H1 (cell line): ENCODE data around the gene FBXO46.

Source experiments
- BRCA1 ChIP-seq: IDR thresholded peaks from 2 replicates; pipeline ENCODE4 v1.6.1; 2012; ENCODE audit warnings: low read depth, low read length, improper control_type of control experiment
- EGR1 ChIP-seq: IDR thresholded peaks from 2 replicates; pipeline ENCODE4 v1.6.1; 2011; ENCODE audit warnings: low read depth, low read length, borderline replicate concordance
- EP300 ChIP-seq, 2 experiments: IDR thresholded peaks; 1 replicate in 1 of 2; 2 replicates in 1 of 2; pipeline ENCODE4 v1.6.1; 2011 to 2012; ENCODE audit warnings: low read depth in 2 of 2, low read length in 2 of 2, mild to moderate bottlenecking in 2 of 2, borderline replicate concordance in 1 of 2, inconsistent platforms in 1 of 2, moderate library complexity in 1 of 2
- EZH2 ChIP-seq: fragments of 200-600 bp; sonication (generic); IDR thresholded peaks from 2 replicates; pipeline ENCODE4 v1.7.1; 2012; ENCODE audit warnings: low read depth, mild to moderate bottlenecking, moderate library complexity, low read length, inconsistent platforms; ENCODE audit not compliant: severe bottlenecking
- HDAC2 ChIP-seq, 2 experiments: fragments of 300-600 bp in 1 of 2; sonication (generic) in 1 of 2; IDR thresholded peaks; 2 replicates each; pipeline ENCODE4 v1.6.1; 2011 to 2012; ENCODE audit warnings: low read depth in 2 of 2, low read length in 2 of 2, mild to moderate bottlenecking in 2 of 2, moderate library complexity in 2 of 2, borderline replicate concordance in 1 of 2, inconsistent platforms in 1 of 2
- HDAC6 ChIP-seq: IDR thresholded peaks from one replicate; pipeline ENCODE4 v1.7.1; 2012; ENCODE audit warnings: low read depth, mild to moderate bottlenecking, inconsistent platforms, low read length, moderate library complexity
- KDM1A ChIP-seq: fragments of 200-600, 300-600 bp; sonication (generic); IDR thresholded peaks from 2 replicates; pipeline ENCODE4 v1.7.1; 2016; ENCODE audit warnings: mild to moderate bottlenecking, low read length, borderline replicate concordance
- KDM5A ChIP-seq: fragments of 200-600 bp; IDR thresholded peaks from 2 replicates; pipeline ENCODE4 v1.7.1; 2012; ENCODE audit warnings: mild to moderate bottlenecking, low read length, inconsistent platforms, mixed read lengths
- POU5F1 ChIP-seq: IDR thresholded peaks from 2 replicates; pipeline ENCODE4 v1.6.1; 2011; ENCODE audit warnings: low read depth, mild to moderate bottlenecking, low read length, moderate library complexity
- RAD21 ChIP-seq, 2 experiments: IDR thresholded peaks in 1 of 2; conservative IDR thresholded peaks in 1 of 2; 2 replicates each; pipeline ENCODE4 v1.6.1; 2011; ENCODE audit warnings: low read depth in 2 of 2, low read length in 2 of 2, improper control_type of control experiment in 1 of 2, inconsistent platforms in 1 of 2, mild to moderate bottlenecking in 1 of 2, moderate library complexity in 1 of 2
- RNF2 ChIP-seq: fragments of 200-900, 300-1000 bp; sonication (generic); IDR thresholded peaks from 2 replicates; pipeline ENCODE4 v1.7.1; 2016; ENCODE audit warnings: borderline replicate concordance, low read depth, mild to moderate bottlenecking, antibody characterized with exemption, low read length; ENCODE audit not compliant: poor library complexity, severe bottlenecking; ENCODE audit errors: missing control alignments
- TF ChIP-seq, protein P1 (sequence below): IDR thresholded peaks from 2 replicates; pipeline ENCODE4 v1.6.1; 2012; ENCODE audit warnings: inconsistent platforms
- TF ChIP-seq, protein P2 (sequence below), 3 experiments: IDR thresholded peaks; 1 replicate in 2 of 3; 2 replicates in 1 of 3; pipeline versions ENCODE4 v1.5.1 to v1.6.1; 2011; ENCODE audit warnings: low read length in 3 of 3, mild to moderate bottlenecking in 3 of 3, inconsistent platforms in 2 of 3, low read depth in 1 of 3, moderate library complexity in 1 of 3; ENCODE audit not compliant: insufficient read depth in 1 of 3; ENCODE audit errors: control extremely low read depth in 1 of 3

- TF ChIP-seq RNF2: no peak
- TF ChIP-seq RAD21 (IDR thresholded peaks at IDR 0.05 in 1 of 2, conservative IDR thresholded peaks at IDR 0.05 in 1 of 2; ENCODE audit: low read depth in 2 of 2, low read length in 2 of 2): no peak
- TF ChIP-seq, protein P1, sequence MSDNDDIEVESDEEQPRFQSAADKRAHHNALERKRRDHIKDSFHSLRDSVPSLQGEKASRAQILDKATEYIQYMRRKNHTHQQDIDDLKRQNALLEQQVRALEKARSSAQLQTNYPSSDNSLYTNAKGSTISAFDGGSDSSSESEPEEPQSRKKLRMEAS: no peak
- TF ChIP-seq, protein P2, sequence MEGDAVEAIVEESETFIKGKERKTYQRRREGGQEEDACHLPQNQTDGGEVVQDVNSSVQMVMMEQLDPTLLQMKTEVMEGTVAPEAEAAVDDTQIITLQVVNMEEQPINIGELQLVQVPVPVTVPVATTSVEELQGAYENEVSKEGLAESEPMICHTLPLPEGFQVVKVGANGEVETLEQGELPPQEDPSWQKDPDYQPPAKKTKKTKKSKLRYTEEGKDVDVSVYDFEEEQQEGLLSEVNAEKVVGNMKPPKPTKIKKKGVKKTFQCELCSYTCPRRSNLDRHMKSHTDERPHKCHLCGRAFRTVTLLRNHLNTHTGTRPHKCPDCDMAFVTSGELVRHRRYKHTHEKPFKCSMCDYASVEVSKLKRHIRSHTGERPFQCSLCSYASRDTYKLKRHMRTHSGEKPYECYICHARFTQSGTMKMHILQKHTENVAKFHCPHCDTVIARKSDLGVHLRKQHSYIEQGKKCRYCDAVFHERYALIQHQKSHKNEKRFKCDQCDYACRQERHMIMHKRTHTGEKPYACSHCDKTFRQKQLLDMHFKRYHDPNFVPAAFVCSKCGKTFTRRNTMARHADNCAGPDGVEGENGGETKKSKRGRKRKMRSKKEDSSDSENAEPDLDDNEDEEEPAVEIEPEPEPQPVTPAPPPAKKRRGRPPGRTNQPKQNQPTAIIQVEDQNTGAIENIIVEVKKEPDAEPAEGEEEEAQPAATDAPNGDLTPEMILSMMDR (IDR thresholded peaks at IDR 0.05; ENCODE audit: control extremely low read depth in 1 of 3, insufficient read depth in 1 of 3, low read depth in 1 of 3, low read length in 3 of 3): no peak
- TF ChIP-seq EGR1: no peak
- no peak for TF ChIP-seq HDAC6
- TF ChIP-seq EP300 (IDR thresholded peaks at IDR 0.05; ENCODE audit: borderline replicate concordance in 1 of 2, low read depth in 2 of 2, low read length in 2 of 2): no peak
- no peak for TF ChIP-seq BRCA1
- no peak for TF ChIP-seq KDM1A
- TF ChIP-seq HDAC2 (IDR thresholded peaks at IDR 0.05; ENCODE audit: borderline replicate concordance in 1 of 2, low read depth in 2 of 2, low read length in 2 of 2): no peak
- TF ChIP-seq EZH2: no peak
- no peak for TF ChIP-seq POU5F1
- no peak for TF ChIP-seq KDM5A
Observed at GRCh38 chr19:45705115-45705514, 25.6 kb downstream of the FBXO46 start.
